ENCODE data around the gene MDK. TPM values are rescaled to one million over a fixed set of nuclear protein-coding genes. Genes with fewer than 3 reads are reported as not detected.
"Not testable (repeated sequence)": the region's sequence is repeated elsewhere in the genome, so short reads cannot be mapped to it uniquely, and the experiment has no call there.

MDK gene
- total and polyA plus RNA-seq, 10 donors, result 16.2 to 52.8 (median 27.4) TPM

DNA sequence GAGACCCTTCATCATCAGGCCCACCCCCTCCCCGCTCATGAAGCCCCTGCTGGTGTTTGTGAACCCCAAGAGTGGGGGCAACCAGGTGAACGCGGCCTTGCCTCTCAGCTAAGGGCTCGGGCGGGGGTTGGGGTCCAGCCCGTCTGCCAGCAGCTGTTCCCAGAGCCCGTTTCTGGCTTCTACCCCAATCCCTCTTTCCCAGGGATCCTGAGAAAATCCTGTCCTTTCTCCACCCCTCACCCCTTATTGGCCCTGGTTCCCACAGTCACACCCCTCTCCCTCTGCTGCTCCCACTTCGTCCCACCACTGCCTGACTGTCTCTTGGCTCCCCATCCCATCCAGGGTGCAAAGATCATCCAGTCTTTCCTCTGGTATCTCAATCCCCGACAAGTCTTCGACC is 9.4 kb upstream of the MDK start:
- DNase-seq, result no peak
- H3K4me3 ChIP-seq, result no peak overlapping the region
- H3K36me3 ChIP-seq, result peaks cover 4 to 98% (median 89%) of the 10 kb centered on the region in 6 donors
- H3K4me1 ChIP-seq, result peaks cover 8 to 32% (median 17%) of the 10 kb centered on the region in 6 donors
- TF ChIP-seq POLR2A (IDR thresholded peaks at IDR 0.05) (no peak), POLR2AphosphoS5 (IDR thresholded peaks at IDR 0.05) (no peak)
- TF ChIP-seq, protein P1, sequence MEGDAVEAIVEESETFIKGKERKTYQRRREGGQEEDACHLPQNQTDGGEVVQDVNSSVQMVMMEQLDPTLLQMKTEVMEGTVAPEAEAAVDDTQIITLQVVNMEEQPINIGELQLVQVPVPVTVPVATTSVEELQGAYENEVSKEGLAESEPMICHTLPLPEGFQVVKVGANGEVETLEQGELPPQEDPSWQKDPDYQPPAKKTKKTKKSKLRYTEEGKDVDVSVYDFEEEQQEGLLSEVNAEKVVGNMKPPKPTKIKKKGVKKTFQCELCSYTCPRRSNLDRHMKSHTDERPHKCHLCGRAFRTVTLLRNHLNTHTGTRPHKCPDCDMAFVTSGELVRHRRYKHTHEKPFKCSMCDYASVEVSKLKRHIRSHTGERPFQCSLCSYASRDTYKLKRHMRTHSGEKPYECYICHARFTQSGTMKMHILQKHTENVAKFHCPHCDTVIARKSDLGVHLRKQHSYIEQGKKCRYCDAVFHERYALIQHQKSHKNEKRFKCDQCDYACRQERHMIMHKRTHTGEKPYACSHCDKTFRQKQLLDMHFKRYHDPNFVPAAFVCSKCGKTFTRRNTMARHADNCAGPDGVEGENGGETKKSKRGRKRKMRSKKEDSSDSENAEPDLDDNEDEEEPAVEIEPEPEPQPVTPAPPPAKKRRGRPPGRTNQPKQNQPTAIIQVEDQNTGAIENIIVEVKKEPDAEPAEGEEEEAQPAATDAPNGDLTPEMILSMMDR (IDR thresholded peaks at IDR 0.05 in 8 of 11, conservative IDR thresholded peaks at IDR 0.05 in 3 of 11), result no peak
- intact Hi-C loops (cut with DNase I; ENCODE audit: low total_unique reads), result no loop called here
- H3K9me3 ChIP-seq, result no peaks in the 10 kb centered on the region
- no peaks in the 10 kb centered on the region for H3K27me3 ChIP-seq (replicated peaks in 1 of 7)
- WGBS, 5 donors, result 82 to 92% (median 89%) methylated on average over 10 of the region's 10 CpGs
- no peak overlapping the region for H3K27ac ChIP-seq

DNA sequence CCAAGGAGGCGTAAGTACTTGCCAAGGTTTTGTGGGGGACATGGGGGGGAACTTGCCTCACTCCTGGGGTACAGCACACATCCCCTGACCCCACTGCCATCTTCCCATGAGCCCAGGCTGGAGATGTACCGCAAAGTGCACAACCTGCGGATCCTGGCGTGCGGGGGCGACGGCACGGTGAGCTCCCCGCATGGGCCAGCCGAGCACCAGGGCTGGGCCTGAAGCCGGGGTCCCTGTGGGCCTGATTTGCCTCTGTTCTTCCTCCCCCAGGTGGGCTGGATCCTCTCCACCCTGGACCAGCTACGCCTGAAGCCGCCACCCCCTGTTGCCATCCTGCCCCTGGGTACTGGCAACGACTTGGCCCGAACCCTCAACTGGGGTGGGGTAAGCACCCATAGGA is 9.0 kb upstream of the MDK start:
- WGBS, 5 donors, result 91 to 98% (median 94%) methylated on average over 13 to 15 of the region's 15 CpGs
- Histone ChIP-seq H3K36me3 (peaks cover 4 to 100% (median 93%) of the 10 kb centered on the region in 6 donors), H3K4me1 (peaks cover 4 to 28% (median 13%) of the 10 kb centered on the region in 6 donors)
- DNase-seq; intact Hi-C loops (cut with DNase I; ENCODE audit: low total_unique reads); H3K27ac ChIP-seq; H3K27me3 ChIP-seq (replicated peaks in 1 of 7); H3K4me3 ChIP-seq; H3K9me3 ChIP-seq: not testable (repeated sequence)
- peak in 1 of 3 donors; percentile 35 for TF ChIP-seq POLR2AphosphoS5 (IDR thresholded peaks at IDR 0.05)

DNA sequence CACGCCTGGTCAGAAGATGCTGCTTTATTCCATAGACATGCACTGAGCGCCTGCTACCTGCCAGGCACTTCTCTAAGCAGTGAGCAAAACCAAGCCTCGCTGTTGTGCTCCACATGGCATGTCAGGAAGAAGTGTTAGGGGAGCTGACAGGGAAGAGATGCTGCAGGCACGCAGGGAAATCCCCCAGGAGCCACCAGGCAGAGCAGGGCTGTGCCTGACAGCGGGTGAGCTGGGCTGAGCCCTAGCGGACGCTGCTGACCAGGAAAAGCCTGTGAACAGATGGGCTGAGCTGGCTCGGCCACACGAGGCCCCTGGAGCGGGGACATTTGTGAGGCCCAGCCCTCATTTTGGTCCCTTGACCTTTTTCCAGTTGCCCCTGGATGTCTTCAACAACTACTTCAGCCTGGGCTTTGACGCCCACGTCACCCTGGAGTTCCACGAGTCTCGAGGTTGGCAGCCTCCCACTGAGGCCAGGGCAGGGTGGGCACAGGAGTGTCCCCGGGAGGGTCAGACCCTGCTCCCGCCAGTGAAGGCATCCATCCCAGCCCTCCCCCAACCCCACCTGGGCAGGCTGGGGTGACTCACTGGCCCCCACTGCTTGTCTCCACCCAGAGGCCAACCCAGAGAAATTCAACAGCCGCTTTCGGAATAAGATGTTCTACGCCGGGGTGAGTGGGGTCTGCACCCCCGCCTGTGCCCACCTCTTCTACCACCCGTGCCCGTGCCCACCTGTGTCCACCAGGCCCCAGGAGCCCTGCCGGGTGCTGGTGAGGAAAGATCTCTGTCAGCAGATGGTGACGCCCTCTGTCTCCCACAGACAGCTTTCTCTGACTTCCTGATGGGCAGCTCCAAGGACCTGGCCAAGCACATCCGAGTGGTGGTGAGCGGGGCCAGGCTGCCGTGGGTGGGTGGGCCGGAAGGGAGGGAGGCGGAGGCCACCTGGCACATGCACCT is 7.4 kb upstream of the MDK start:
- no peak for TF ChIP-seq POLR2A (IDR thresholded peaks at IDR 0.05)
- TF ChIP-seq POLR2AphosphoS5 (IDR thresholded peaks at IDR 0.05), result no peak
- TF ChIP-seq, protein P1 (IDR thresholded peaks at IDR 0.05 in 8 of 11, conservative IDR thresholded peaks at IDR 0.05 in 3 of 11), result no peak
- intact Hi-C loops (cut with DNase I; ENCODE audit: low total_unique reads), result no loop called here
- Histone ChIP-seq H3K4me3 (no peak overlapping the region), H3K36me3 (peaks cover 4 to 100% (median 84%) of the 10 kb centered on the region in 6 donors), H3K9me3 (no peaks in the 10 kb centered on the region), H3K4me1 (peaks cover 0 to 21% (median 9%) of the 10 kb centered on the region in 6 donors), H3K27me3 (replicated peaks in 1 of 7) (no peaks in the 10 kb centered on the region), H3K27ac (no peak overlapping the region)
- no peak for DNase-seq
- WGBS, 5 donors, result 90 to 97% (median 94%) methylated on average over 29 to 30 of the region's 30 CpGs

DNA sequence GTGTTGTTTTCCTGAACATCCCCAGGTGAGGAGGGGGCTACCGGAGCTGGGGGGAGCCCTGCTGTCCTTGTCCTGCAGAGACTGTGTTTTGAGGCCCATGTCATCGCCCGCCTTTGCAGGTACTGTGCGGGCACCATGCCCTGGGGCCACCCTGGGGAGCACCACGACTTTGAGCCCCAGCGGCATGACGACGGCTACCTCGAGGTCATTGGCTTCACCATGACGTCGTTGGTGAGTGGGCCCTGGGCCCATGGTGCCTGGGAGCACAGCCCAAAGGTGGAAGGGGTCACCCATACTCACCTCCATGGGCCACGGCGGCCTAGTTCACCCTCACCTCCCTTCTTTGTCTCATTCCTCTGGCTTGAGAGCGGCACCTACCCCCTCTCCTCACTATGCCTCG is 6.7 kb upstream of the MDK start:
- WGBS, 5 donors, result 87 to 97% (median 92%) methylated on average over 12 to 15 of the region's 15 CpGs
- Histone ChIP-seq H3K9me3 (no peaks in the 10 kb centered on the region), H3K4me3 (no peak overlapping the region), H3K36me3 (peaks cover 4 to 93% (median 80%) of the 10 kb centered on the region in 6 donors), H3K27ac (no peak overlapping the region), H3K27me3 (replicated peaks in 1 of 7) (no peaks in the 10 kb centered on the region), H3K4me1 (peaks cover 0 to 21% (median 12%) of the 10 kb centered on the region in 6 donors)
- intact Hi-C loops (cut with DNase I; ENCODE audit: low total_unique reads), result no loop called here
- TF ChIP-seq POLR2AphosphoS5 (IDR thresholded peaks at IDR 0.05), result no peak
- DNase-seq, result no peak
